Amygdala (tissue), 56 donors: Measurements from ENCODE around the gene HTR3C.
A peak's percentile ranks its signal among the peaks of the same experiment; 100 is the strongest.
"Not testable (repeated sequence)": the region's sequence is repeated elsewhere in the genome, so short reads cannot be mapped to it uniquely, and the experiment has no call there.

Experiments used
- DNase-seq, 56 donors: peaks; one replicate each; lab custom pipeline; 2025; lab: John Stamatoyannopoulos, UW

HTR3C gene

DNA sequence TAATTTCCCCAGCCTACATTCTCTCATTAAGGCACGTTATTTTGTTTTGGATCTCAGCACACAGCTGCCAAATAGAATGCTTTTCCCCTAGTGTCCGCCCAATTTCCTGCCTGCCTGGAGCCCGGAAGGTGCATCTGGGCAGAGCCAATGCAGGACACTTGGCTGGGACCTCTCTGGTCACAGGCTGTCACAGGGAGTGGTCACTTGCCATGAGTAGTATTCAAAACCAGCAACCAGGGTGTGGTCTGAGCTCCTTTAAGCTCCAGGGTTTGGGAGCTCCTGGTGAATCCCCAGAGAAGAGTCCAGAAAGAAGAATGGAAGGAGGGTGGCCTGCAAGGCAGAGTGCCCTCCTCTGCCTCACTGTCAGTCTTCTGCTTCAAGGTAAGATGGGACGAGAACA is at the start of gene HTR3C:
TSS of gene HTR3C (plus strand) at position 281 of the 400 bp plus-strand sequence. CDS start at position 315, 34 bp downstream.
- DNase-seq, result no peak

GRCh38 chr3:184003187-184003967 is 49.5 kb upstream of the HTR3C start:
- DNase-seq, result no peak

DNA sequence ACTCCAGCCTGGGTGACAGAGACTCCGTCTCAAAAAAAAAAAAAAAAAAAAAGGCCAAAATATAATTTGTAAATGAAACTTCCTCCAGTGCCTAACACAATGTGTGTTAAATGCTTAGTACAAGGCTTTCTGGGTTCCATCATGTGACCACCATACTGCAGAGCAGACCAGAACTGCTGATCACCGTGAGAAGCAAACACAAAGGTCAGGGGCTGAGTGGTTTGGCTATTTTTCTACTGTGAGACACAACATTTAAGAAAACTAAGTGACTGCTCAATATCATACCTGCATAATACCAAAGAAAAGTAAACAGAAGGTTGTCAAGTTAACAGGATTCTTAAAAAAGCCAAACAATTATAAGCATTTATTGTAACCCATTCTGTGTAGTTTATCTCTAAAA is 48.4 kb upstream of the HTR3C start:
- no peak for DNase-seq

- peak in 28 of 56 donors; percentile 0 to 32 (median 8) for DNase-seq
Observed at GRCh38 chr3:184005941-184006507, 46.8 kb upstream of the HTR3C start.

DNA sequence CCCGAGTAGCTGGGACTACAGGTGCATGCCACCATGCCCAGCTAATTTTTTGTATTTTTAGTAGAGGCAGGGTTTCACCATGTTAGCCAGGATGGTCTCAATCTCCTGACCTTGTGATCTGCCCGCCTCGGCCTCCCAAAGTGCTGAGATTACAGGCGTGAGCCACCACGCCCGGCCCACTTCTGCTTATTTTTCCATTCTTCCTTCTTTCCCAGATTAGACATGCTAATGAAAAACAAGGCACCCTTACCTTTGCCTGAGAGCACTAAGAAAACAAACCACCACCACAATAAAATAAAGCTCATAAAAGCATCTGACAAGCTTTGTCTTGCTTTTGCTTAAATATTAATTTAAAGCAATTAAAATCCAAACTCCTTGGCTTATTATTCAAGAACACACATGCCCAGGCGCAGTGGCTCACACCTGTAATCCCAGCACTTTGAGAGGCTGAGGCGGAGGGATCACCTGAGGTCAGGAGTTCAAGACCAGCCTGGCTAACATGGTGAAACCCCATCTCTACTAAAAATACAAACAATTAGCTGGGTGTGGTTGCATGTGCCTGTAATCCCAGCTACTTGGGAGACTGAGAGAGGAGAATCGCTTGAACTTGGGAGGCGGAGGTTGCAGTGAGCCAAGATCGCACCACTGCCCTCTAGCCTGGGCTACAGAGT is 45.6 kb upstream of the HTR3C start:
- DNase-seq, result not testable (repeated sequence)

DNA sequence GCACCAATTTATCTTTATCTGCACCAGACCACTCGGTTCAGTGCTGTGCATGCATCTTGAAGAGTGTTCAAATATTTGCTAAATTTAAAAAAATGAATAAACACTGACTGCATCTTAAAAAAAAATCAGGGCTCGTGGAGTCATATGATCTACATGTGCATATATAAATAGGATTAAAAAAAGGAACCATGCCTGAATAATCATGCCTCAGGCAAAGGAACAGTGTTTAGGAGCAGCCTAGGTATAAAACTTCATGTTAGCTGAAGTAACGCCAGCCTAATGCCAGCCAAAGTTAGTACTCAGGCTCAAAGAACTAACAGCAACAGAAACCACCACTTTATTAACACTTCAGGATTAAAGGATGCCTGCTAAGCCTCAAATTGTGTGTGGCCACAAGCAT is 44.7 kb upstream of the HTR3C start:
- no peak for DNase-seq

DNA sequence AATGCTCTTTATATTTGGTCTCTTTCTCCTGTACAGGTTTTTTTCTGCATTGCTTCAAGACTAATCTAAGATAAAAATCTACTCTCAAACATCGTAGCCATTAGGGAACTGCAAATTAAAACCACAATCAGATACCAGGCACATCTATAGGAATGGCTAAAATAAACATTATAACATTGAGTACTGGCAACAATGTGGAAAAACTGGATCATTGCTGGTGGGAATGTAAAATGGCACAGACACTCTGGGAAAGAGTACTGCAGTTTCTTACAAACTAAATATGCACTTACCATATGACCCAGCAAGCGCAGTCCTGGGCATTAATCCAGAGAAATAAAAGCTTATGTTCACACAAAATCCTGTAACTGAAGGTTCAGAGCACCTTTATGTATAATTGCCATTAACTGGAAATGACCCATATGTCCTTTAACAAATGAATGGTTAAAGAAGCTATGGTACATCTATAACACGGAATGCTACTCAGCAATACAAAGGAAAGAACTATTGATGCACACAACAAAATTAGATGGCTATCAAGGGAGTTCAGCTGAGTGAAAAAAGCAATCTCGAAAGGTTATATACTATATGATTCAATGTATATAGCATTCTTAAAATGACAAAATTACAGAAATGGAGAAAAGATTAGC is 41.5 kb upstream of the HTR3C start:
- DNase-seq, result no peak

DNA sequence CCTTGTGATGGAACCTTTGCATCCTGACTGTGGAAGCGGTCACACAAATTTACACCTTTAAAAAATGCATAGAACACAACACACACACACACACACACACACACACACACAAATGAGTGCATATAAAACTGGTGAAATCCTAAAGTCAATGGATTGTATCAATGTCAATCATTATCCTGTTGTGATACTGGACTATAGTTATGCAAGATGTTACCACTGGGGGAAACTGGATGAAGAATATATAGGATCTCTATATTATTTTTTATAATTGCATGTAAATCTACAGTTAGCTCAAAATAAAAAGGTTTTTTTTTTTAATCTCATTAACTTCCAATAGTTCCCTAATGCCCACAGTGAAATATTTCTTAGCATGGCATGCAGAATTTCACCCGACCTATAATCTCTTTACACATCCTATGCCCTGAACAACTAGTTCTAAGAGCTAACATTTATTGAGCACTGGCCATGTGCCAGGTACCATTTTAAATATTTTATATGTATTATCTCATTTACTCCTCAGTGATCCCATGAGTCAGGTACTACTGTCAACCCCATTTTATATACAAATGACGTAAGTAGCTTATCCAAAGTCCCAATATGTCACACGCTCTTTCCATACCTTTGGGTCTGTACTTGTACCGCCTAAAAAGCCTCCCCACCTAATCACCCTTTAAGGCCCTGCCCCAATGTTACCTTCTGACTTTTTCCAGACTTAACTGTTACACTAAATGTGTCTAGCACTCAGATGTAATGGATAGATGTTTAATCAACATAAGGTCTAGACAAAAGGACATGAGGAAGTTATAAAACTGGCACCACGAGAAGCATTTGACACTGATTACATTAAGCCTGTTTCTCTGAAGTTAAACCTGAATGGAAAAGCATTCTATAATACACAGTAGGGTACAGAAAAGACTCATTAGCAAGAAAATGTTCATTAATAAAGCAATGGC is 40.6 kb upstream of the HTR3C start:
- no peak for DNase-seq

GRCh38 chr3:184015381-184016019 is 37.3 kb upstream of the HTR3C start:
- DNase-seq, result no peak

GRCh38 chr3:184016169-184016570 is 36.7 kb upstream of the HTR3C start:
- peak in 1 of 56 donors; percentile 13 for DNase-seq

DNA sequence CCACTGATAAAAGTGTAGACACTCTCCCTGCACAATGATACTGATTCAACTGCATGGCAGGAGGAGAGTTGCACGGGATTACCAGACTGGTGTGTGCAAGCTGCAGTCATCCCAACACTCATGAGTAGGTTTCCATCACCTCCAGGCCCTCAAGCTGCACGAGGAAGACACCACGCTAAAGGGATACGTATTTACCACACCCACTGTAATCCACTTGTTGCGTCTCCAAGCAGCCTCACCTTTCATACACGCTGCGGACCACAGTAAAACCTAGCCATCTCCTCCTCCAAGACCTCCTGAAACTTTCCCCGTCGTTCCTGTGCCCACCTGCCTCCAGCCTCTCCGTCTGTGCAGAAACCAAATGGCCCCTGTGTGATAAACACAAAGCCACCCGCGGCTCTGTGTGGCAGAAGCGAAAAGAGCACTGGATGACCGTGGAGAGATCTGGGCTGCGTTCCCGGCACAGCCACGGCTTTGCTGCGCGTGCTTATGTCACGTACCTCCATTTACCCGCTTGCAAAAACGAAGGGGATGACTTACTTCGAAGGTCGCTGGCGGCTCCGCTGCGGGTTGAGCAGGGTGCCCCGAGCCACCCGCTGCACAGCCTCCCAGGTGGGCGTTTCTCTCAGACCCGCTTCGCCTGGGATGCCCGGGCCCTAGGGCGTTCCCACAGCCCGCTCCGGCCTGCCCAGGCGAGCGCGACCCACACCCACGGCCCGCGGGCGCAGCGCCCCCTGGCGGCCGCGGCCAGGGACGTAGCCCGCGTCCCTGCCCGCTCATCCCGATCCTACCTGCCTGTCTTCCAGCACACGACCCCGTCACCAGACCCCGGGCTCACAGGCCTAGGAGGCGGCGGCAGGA is 35.8 kb upstream of the HTR3C start:
- peak in 46 of 56 donors; percentile 8 to 75 (median 58) for DNase-seq

GRCh38 chr3:184017672-184018423 is 35.0 kb upstream of the HTR3C start, which contains the start of gene ABCC5:
Gene ABCC5 (minus strand): TSS chr3:184017884. CDS start chr3:184014392, 3,492 bp downstream.
- peak; percentile 42 to 97 (median 91) for DNase-seq

DNA sequence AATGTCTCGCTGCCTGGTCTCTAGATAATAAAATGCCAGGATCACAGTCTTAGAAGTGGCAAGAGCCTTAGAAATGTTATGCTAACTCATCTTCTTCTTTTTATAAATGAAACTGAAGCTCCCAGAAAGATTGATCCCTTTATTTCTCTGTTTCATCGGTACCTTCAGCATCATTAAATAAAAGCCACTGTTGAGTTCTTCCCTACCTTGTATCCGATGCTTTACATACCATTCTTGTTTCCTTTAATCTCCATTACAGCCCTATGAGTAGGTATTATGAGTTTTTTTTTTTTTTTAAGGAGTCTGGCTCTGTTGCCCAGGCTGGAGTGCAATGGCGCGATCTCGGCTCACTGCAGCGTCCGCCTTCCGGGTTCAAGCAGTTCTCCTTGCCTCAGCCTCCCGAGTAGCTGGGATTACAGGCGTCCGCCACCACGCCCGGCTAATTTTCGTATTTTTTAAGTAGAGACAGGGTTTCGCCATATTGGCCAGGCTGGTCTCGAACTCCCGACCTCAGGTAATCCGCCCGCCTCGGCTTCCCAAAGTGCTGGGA is 34.3 kb upstream of the HTR3C start:
- DNase-seq, result no peak

GRCh38 chr3:184022323-184022722 is 30.5 kb upstream of the HTR3C start:
- no peak for DNase-seq

DNA sequence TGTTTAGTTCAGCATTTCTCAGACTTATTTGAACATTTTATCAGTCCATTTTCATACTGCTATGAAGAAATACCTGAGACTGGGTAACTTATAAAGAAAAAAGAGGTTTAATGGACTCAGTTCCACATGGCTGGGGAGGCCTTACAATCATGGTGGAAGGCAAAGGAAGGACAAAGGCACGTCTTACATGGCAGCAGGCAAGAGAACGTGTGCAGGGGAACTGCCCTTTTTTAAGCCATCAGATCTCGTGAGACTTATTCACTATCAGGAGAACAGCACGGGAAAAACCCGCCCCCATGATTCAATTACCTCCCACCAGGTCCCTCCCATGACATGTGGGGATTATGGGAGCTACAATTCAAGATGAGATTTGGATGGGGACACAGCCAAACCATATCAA is 27.6 kb upstream of the HTR3C start:
- DNase-seq, result not testable (repeated sequence)

DNA sequence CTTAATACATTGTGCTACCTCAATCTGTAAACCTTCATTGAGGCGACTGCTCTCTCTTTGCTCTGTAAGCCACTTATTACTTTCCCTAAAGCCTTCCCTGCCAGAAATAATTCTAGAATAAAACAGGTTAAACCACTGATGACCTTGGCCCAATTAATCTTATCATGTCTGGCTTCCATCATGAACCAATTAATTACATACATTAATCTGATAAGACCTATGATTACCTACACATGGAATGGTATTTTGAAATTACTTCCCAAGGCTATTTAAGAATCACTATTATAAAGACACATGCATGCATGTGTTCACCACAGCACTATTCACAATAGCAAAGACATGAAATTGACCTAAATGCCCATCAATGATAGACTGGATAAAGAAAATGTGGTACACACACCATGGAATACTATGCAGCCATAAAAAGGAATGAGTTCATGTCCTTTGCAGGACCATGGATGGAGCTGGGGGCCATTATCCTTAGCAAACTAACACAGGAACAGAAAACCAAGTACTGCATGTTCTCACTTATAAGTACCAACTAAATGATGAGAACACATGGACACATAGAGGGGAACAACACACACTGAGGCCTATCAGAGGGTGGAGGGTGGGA is 24.5 kb upstream of the HTR3C start:
- DNase-seq, result not testable (repeated sequence)

GRCh38 chr3:184029443-184029842 is 23.4 kb upstream of the HTR3C start:
- no peak for DNase-seq
